Endometrial microvascular endothelial cells (primary cell): Measurements from ENCODE around the gene CFAP206. TPM values are rescaled to one million over a fixed set of nuclear protein-coding genes. Genes with fewer than 3 reads are reported as not detected.

Experiments
- in situ Hi-C: cut with HindIII; loops from 2 replicates; pipeline ENCODE4 v1.10.0; 2017; ENCODE audit warnings: low sequenced_read_pairs, low pct_unique_long_range_greater_than_20kb; ENCODE audit errors: inconsistent ontology term
- total RNA-seq: library from RNA; depleted of rRNA; stranded (reverse); fragments of >200 nt; gene quantifications from one replicate; pipeline ENCODE4 v1.2.3, GENCODE V29; 2015; ENCODE audit errors: inconsistent ontology term

CFAP206 gene
- total RNA-seq, 1 donor from 2014 or later: not detected

- in situ Hi-C loops: no loop called here
Measured at GRCh38 chr6:87498048-87498447, 90.3 kb downstream of the CFAP206 start.

GRCh38 chr6:87501809-87502572 lies 94.2 kb downstream of the CFAP206 start:
- in situ Hi-C loops: no loop called here

- in situ Hi-C loops: no loop called here
Measured at GRCh38 chr6:87504441-87504840, 96.7 kb downstream of the CFAP206 start.

Other genes with a start within 250 kb of the CFAP206 start
- gene SMIM8, start 85.4 kb upstream of the CFAP206 start, total RNA-seq: 2.7 TPM
- gene GJB7, start 78.7 kb upstream of the CFAP206 start, total RNA-seq: not detected
- 0.19 TPM for gene C6orf163, start 63.2 kb upstream of the CFAP206 start, total RNA-seq
- gene SLC35A1, start 65.0 kb downstream of the CFAP206 start, total RNA-seq: 11.9 TPM
- 26.7 TPM for gene RARS2, start 182.0 kb downstream of the CFAP206 start, total RNA-seq
- 21.6 TPM for gene ORC3, start 182.2 kb downstream of the CFAP206 start, total RNA-seq